Progenitor cell of endocrine pancreas (in vitro differentiated cells): Measurements from ENCODE around the gene PIK3AP1. TPM values are rescaled to one million over a fixed set of nuclear protein-coding genes. Genes with fewer than 3 reads are reported as not detected.

Source experiments
- DNase-seq: peaks from one replicate; pipeline ENCODE4 v3.0.0; 2021; ENCODE audit warnings: low spot score; ENCODE audit not compliant: unreplicated experiment
- H3K27ac Mint-ChIP-seq: 2 replicates; pipeline ENCODE4 v1.8.0; 2021; ENCODE audit warnings: mild to moderate bottlenecking, moderate library complexity, mixed read lengths
- H3K27me3 Mint-ChIP-seq: 2 replicates; pipeline ENCODE4 v1.8.0; 2021; ENCODE audit warnings: mixed read lengths
- H3K36me3 Mint-ChIP-seq: 2 replicates; pipeline ENCODE4 v1.8.0; 2022; ENCODE audit warnings: mixed read lengths; ENCODE audit not compliant: insufficient read depth
- H3K4me1 Mint-ChIP-seq: 2 replicates; pipeline ENCODE4 v1.8.0; 2021; ENCODE audit warnings: low read depth, mixed read lengths
- H3K4me3 Mint-ChIP-seq: 2 replicates; pipeline ENCODE4 v1.8.0; 2021; ENCODE audit warnings: low read depth, mild to moderate bottlenecking, moderate library complexity, mixed read lengths
- H3K9me3 Mint-ChIP-seq: 2 replicates; pipeline ENCODE4 v1.8.0; 2021; ENCODE audit warnings: low read depth, mixed read lengths
- total RNA-seq: library from RNA; stranded (reverse); gene quantifications from 2 replicates; pipeline ENCODE4 v1.2.1, GENCODE V29; 2021
- TF ChIP-seq, protein P1 (sequence below): fragments of 200-600 bp; sonication (generic); IDR thresholded peaks from one replicate; pipeline ENCODE4 v1.5.0; 2021; ENCODE audit warnings: antibody characterized with exemption, mild to moderate bottlenecking; ENCODE audit not compliant: unreplicated experiment

PIK3AP1 gene
- total RNA-seq, 1 donor from 2014 or later, result 40.0 TPM

DNA sequence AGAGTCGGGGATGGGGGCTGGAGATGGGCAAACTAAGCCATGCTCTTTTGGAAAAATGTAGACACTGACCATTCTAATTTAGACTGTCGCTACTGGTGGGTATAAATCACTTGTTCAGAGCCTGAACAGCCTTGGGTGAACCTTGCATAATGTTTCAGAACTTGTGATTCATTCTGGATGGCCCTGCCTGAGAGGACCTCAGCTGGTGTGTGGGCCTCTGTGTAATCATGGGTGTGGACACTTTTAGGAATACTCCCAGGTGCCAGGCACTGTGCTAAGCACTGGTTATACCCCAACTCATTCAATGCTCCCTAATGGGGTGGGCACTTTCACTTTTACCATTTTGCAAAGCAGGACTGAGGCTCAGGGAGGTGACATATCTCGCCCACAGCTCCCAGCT lies 106.7 kb downstream of the PIK3AP1 start:
- Mint-ChIP-seq H3K36me3 (peaks cover 20% of the 10 kb centered on the region), H3K4me1 (peaks cover 9% of the 10 kb centered on the region), H3K4me3 (no peak overlapping the region), H3K27ac (no peak overlapping the region), H3K9me3 (no peaks in the 10 kb centered on the region), H3K27me3 (no peaks in the 10 kb centered on the region)
- TF ChIP-seq, protein P1, sequence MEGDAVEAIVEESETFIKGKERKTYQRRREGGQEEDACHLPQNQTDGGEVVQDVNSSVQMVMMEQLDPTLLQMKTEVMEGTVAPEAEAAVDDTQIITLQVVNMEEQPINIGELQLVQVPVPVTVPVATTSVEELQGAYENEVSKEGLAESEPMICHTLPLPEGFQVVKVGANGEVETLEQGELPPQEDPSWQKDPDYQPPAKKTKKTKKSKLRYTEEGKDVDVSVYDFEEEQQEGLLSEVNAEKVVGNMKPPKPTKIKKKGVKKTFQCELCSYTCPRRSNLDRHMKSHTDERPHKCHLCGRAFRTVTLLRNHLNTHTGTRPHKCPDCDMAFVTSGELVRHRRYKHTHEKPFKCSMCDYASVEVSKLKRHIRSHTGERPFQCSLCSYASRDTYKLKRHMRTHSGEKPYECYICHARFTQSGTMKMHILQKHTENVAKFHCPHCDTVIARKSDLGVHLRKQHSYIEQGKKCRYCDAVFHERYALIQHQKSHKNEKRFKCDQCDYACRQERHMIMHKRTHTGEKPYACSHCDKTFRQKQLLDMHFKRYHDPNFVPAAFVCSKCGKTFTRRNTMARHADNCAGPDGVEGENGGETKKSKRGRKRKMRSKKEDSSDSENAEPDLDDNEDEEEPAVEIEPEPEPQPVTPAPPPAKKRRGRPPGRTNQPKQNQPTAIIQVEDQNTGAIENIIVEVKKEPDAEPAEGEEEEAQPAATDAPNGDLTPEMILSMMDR, result no peak
- DNase-seq, result no peak

DNA sequence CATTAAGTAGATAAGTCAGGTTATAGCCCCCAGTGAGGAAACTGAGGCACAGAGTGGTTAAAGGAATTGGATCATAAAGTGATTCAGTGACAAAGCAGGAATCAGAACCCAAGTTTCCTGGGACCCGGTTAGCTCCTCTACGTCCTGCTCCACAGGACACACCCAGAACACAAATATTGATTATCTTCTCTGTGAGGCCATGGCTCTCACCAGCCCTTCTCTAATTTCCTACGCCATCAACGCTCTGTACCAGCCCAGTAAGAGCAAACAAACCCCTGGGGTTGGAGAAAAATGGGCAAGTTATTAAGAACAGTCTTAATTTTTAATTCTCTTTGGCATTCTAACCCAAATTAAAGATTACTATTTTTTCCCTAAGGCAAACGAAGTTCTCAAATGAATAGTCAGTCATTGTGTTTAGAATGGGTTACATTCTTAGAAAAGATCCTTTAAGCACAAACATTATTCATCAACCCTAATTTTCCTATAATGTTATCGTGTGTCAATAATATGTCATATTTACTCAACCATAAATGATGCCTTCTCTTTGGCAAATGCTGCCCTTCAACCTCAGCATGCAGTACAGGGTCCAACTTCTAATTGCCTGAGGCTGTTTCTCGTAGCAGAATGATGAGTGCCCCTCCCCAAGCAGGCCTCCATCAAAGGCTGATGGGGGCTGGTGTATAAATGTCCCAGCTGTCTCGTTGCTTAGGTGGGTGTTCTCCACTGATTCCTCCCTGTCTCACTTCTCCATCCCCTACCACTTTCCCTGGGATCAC lies 108.1 kb downstream of the PIK3AP1 start:
- no peak overlapping the region for H3K27ac Mint-ChIP-seq
- no peaks in the 10 kb centered on the region for H3K27me3 Mint-ChIP-seq
- no peaks in the 10 kb centered on the region for H3K9me3 Mint-ChIP-seq
- DNase-seq, result no peak
- peaks cover 9% of the 10 kb centered on the region for H3K4me1 Mint-ChIP-seq
- H3K36me3 Mint-ChIP-seq, result peaks cover 19% of the 10 kb centered on the region
- H3K4me3 Mint-ChIP-seq, result no peak overlapping the region
- TF ChIP-seq, protein P1, result no peak

DNA sequence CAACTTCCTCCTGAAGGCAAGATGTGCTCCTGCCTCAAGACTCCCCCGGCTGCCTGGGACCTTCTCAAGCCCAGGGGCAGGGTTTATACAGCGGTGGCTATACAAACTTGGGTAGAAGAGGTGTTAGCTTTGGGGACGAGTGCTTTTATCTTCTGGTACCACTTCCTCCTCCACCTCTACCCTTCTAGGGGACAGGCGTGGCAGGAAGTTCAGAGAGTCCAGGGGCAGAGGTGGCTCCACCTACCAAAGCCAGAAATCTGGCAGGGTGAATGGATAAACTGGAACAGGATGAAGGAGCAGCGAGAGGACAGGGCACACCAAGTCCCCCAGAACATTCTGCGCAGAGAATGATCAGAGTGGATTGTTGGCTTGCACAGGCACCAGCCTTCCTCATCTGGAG lies 109.5 kb downstream of the PIK3AP1 start:
- Mint-ChIP-seq H3K4me3 (no peak overlapping the region), H3K27me3 (no peaks in the 10 kb centered on the region), H3K27ac (no peak overlapping the region), H3K36me3 (peaks cover 26% of the 10 kb centered on the region), H3K9me3 (no peaks in the 10 kb centered on the region), H3K4me1 (peaks cover 9% of the 10 kb centered on the region)
- TF ChIP-seq, protein P1, result no peak
- no peak for DNase-seq

GRCh38 chr10:96609510-96609909 lies 110.8 kb downstream of the PIK3AP1 start:
- Mint-ChIP-seq H3K9me3 (no peaks in the 10 kb centered on the region), H3K4me1 (peaks cover 9% of the 10 kb centered on the region), H3K36me3 (peaks cover 24% of the 10 kb centered on the region), H3K27ac (no peak overlapping the region), H3K27me3 (no peaks in the 10 kb centered on the region), H3K4me3 (no peak overlapping the region)
- TF ChIP-seq, protein P1, result no peak
- no peak for DNase-seq

- H3K4me1 Mint-ChIP-seq, result peaks cover 9% of the 10 kb centered on the region
- no peak overlapping the region for H3K27ac Mint-ChIP-seq
- no peaks in the 10 kb centered on the region for H3K9me3 Mint-ChIP-seq
- no peak for DNase-seq
- peaks cover 19% of the 10 kb centered on the region for H3K36me3 Mint-ChIP-seq
- H3K4me3 Mint-ChIP-seq, result no peak overlapping the region
- TF ChIP-seq, protein P1, result no peak
- H3K27me3 Mint-ChIP-seq, result no peaks in the 10 kb centered on the region
Observed at GRCh38 chr10:96608805-96609204, 111.5 kb downstream of the PIK3AP1 start.
